Activated T-cell treated with anti-CD3 and anti-CD28 coated beads for 4 hours (primary cell): ENCODE data around the gene DNAJA3.

ENCODE experiments used
- DNase-seq: peaks from one replicate; pipeline ENCODE4 v3.0.0-alpha.2; 2020

DNAJA3 gene

GRCh38 chr16:4408323-4408690 lies 17.4 kb upstream of the DNAJA3 start:
- no peak for DNase-seq

GRCh38 chr16:4409081-4409932 lies 16.4 kb upstream of the DNAJA3 start:
- DNase-seq, result no peak

- no peak for DNase-seq
Measured at GRCh38 chr16:4410335-4411075, 15.2 kb upstream of the DNAJA3 start.

GRCh38 chr16:4411684-4412083 lies 14.0 kb upstream of the DNAJA3 start:
- no peak for DNase-seq

GRCh38 chr16:4412159-4412558 lies 13.5 kb upstream of the DNAJA3 start:
- no peak for DNase-seq

GRCh38 chr16:4412854-4413253 lies 12.8 kb upstream of the DNAJA3 start:
- DNase-seq, result no peak

GRCh38 chr16:4414187-4414917 lies 11.3 kb upstream of the DNAJA3 start:
- DNase-seq, result peak; percentile 65

GRCh38 chr16:4415538-4416199 lies 10.0 kb upstream of the DNAJA3 start:
- peak; percentile 38 for DNase-seq

GRCh38 chr16:4416200-4417032 lies 9.3 kb upstream of the DNAJA3 start, which contains the start of gene CORO7:
Gene CORO7 (minus strand): TSS chr16:4416596. CDS start chr16:4416518, 78 bp downstream.
- DNase-seq, result peak; percentile 99

GRCh38 chr16:4419402-4419959 lies 6.2 kb upstream of the DNAJA3 start:
- no peak for DNase-seq

- DNase-seq, result no peak
Measured at GRCh38 chr16:4420505-4421105, 5.1 kb upstream of the DNAJA3 start.

GRCh38 chr16:4426021-4426684 lies 485 bp downstream of the DNAJA3 start:
- DNase-seq, result no peak

- DNase-seq, result no peak
Measured at GRCh38 chr16:4426722-4427372, 1.2 kb downstream of the DNAJA3 start.

- DNase-seq, result no peak
Measured at GRCh38 chr16:4428500-4428899, 2.8 kb downstream of the DNAJA3 start.

- DNase-seq, result no peak
Measured at GRCh38 chr16:4431023-4431422, 5.4 kb downstream of the DNAJA3 start.

- DNase-seq, result no peak
Measured at GRCh38 chr16:4433228-4433627, 7.6 kb downstream of the DNAJA3 start.

GRCh38 chr16:4433914-4434787 lies 8.5 kb downstream of the DNAJA3 start:
- DNase-seq, result no peak

GRCh38 chr16:4435337-4436067 lies 9.8 kb downstream of the DNAJA3 start:
- no peak for DNase-seq
